NCI-H1930 (cell line): Measurements from ENCODE around the gene MYO15B.

ENCODE experiments used
- DNase-seq, 2 experiments: peaks; one replicate each; lab custom pipeline; 2025; lab: John Stamatoyannopoulos, UW

Gene MYO15B

GRCh38 chr17:75558666-75559530 lies 28.7 kb upstream of the MYO15B start:
- DNase-seq, result no peak

GRCh38 chr17:75559958-75560533 lies 27.6 kb upstream of the MYO15B start:
- no peak for DNase-seq

- no peak for DNase-seq
Measured at GRCh38 chr17:75561927-75562603, 25.5 kb upstream of the MYO15B start.

GRCh38 chr17:75563063-75563758 lies 24.4 kb upstream of the MYO15B start:
- DNase-seq, result no peak

- DNase-seq, result no peak
Measured at GRCh38 chr17:75564195-75564594, 23.4 kb upstream of the MYO15B start.

- DNase-seq, result no peak
Measured at GRCh38 chr17:75565066-75565465, 22.5 kb upstream of the MYO15B start.

GRCh38 chr17:75565618-75566017 lies 22.0 kb upstream of the MYO15B start:
- no peak for DNase-seq

- DNase-seq, result no peak
Measured at GRCh38 chr17:75566416-75566815, 21.2 kb upstream of the MYO15B start.

GRCh38 chr17:75566834-75567233 lies 20.8 kb upstream of the MYO15B start:
- no peak for DNase-seq

GRCh38 chr17:75568412-75569255 lies 19.0 kb upstream of the MYO15B start:
- DNase-seq, result no peak

GRCh38 chr17:75570034-75570676 lies 17.4 kb upstream of the MYO15B start:
- DNase-seq, result no peak

- no peak for DNase-seq
Measured at GRCh38 chr17:75570772-75571171, 16.8 kb upstream of the MYO15B start.

- no peak for DNase-seq
Measured at GRCh38 chr17:75571197-75571884, 16.3 kb upstream of the MYO15B start.

GRCh38 chr17:75571885-75572215 lies 15.8 kb upstream of the MYO15B start:
- no peak for DNase-seq

- no peak for DNase-seq
Measured at GRCh38 chr17:75572713-75573539, 14.7 kb upstream of the MYO15B start.

- no peak for DNase-seq
Measured at GRCh38 chr17:75573540-75573957, 14.1 kb upstream of the MYO15B start.

- DNase-seq, result no peak
Measured at GRCh38 chr17:75573994-75574393, 13.6 kb upstream of the MYO15B start.

GRCh38 chr17:75574404-75575036 lies 13.1 kb upstream of the MYO15B start:
- DNase-seq, result no peak

- DNase-seq, result no peak
Measured at GRCh38 chr17:75575197-75575596, 12.4 kb upstream of the MYO15B start.
